PFSK-1 (cell line): ENCODE data around the gene UCP2.

Experiments used
- FOXP2 ChIP-seq: optimal IDR thresholded peaks from 2 replicates; pipeline ENCODE3; 2011; ENCODE audit warnings: borderline replicate concordance, control low read depth, inconsistent platforms; ENCODE audit not compliant: insufficient read depth; ENCODE audit errors: extremely low read length, extremely low read depth
- POLR2AphosphoS5 ChIP-seq: IDR thresholded peaks from 2 replicates; pipeline ENCODE4 v1.6.1; 2012; ENCODE audit warnings: low read depth, mild to moderate bottlenecking, control low read depth, low read length, moderate library complexity
- REST ChIP-seq, 2 experiments: IDR thresholded peaks; 2 replicates each; pipeline versions ENCODE4 v1.6.1 to v1.8.0; 2011 to 2012; ENCODE audit warnings: low read depth in 2 of 2, low read length in 2 of 2, control low read depth in 1 of 2, inconsistent platforms in 1 of 2, mild to moderate bottlenecking in 1 of 2, moderate library complexity in 1 of 2; ENCODE audit not compliant: insufficient read depth in 1 of 2
- SIN3A ChIP-seq: IDR thresholded peaks from 2 replicates; pipeline ENCODE4 v1.6.1; 2012; ENCODE audit warnings: mild to moderate bottlenecking, low read length, moderate library complexity, borderline replicate concordance; ENCODE audit not compliant: insufficient read depth
- TAF1 ChIP-seq: IDR thresholded peaks from 2 replicates; pipeline ENCODE4 v1.6.1; 2012; ENCODE audit warnings: low read length, control low read depth, borderline replicate concordance; ENCODE audit not compliant: insufficient read depth

UCP2 gene

GRCh38 chr11:73983741-73984538, 1.3 kb upstream of the UCP2 start:
- no peak for TF ChIP-seq TAF1
- no peak for TF ChIP-seq REST (IDR thresholded peaks at IDR 0.05; ENCODE audit: insufficient read depth in 1 of 2, low read depth in 2 of 2, low read length in 2 of 2)
- TF ChIP-seq SIN3A, result no peak
- TF ChIP-seq POLR2AphosphoS5, result no peak
- TF ChIP-seq FOXP2, result no peak

GRCh38 chr11:73982990-73983740, 522 bp upstream of the UCP2 start:
- TF ChIP-seq FOXP2 (no peak), POLR2AphosphoS5 (no peak), TAF1 (no peak), SIN3A (no peak), REST (IDR thresholded peaks at IDR 0.05; ENCODE audit: insufficient read depth in 1 of 2, low read depth in 2 of 2, low read length in 2 of 2) (no peak)

GRCh38 chr11:73981051-73981805, 1.4 kb downstream of the UCP2 start:
- TF ChIP-seq TAF1, result no peak
- TF ChIP-seq POLR2AphosphoS5, result no peak
- no peak for TF ChIP-seq REST (IDR thresholded peaks at IDR 0.05; ENCODE audit: insufficient read depth in 1 of 2, low read depth in 2 of 2, low read length in 2 of 2)

GRCh38 chr11:73980001-73980961, 2.4 kb downstream of the UCP2 start:
- no peak for TF ChIP-seq FOXP2
- TF ChIP-seq TAF1, result no peak
- TF ChIP-seq POLR2AphosphoS5, result no peak
- no peak for TF ChIP-seq REST (IDR thresholded peaks at IDR 0.05; ENCODE audit: insufficient read depth in 1 of 2, low read depth in 2 of 2, low read length in 2 of 2)
- TF ChIP-seq SIN3A, result no peak
